GM12892 (cell line): Measurements from ENCODE around the gene HMGN4.

Source experiments
- POLR2A ChIP-seq: IDR thresholded peaks from 2 replicates; pipeline ENCODE4 v1.6.1; 2011; ENCODE audit warnings: low read depth, low read length, control low read depth
- POLR2AphosphoS5 ChIP-seq: IDR thresholded peaks from 2 replicates; pipeline ENCODE4 v1.6.1; 2011; ENCODE audit warnings: low read depth, low read length, control low read depth

DNA sequence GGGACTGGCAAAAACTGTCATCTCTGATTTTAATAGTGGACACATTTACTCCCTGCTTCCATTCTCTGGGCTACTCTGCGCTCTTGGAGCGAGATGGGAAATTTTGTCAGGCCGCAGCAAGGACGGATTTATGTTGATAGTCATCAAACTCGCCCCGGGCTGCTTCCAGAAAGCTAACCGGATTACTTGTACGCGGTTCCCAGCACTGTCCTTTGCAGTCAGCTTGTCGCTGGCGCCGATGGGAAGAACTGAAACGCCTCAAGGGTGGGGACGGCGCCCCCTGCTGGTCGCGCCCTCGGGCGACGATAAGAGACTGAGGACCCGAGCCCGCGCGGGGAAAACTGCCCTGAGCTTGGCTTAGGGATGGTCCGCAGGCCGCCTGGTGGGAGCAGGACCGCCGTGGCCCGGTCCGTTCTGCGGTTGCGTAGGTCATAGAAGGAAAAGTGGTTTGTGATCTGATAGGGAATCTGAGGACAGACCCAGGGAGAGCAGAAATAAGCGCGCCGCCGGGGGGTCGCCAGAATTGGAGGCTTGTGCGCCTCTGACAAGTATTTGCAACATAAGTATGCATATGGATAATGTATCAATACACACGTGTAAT is 57.6 kb downstream of the HMGN4 start:
- TF ChIP-seq POLR2A = no peak
- TF ChIP-seq POLR2AphosphoS5 = no peak
